Activated naive CD4-positive, alpha-beta T cell treated with anti-CD3 and anti-CD28 coated beads, Interleukin-2, amount 10 ng/mL, durations not matched to agents 7 days and 5 days (primary cell): ENCODE results near the gene RSPH6A.

Experiments
- CTCF ChIA-PET: fragments of 350-600 bp; sonication (Branson Sonifier 250); formaldehyde crosslinking; loops from one replicate; lab custom pipeline; 2021; ENCODE audit warnings: antibody characterized with exemption; lab: Charles Lee
- DNase-seq: peaks from one replicate; pipeline ENCODE4 v3.0.0-alpha.2; 2020
- H3K27ac Mint-ChIP-seq: one replicate; pipeline ENCODE4 v1.8.0; 2021; ENCODE audit warnings: mild to moderate bottlenecking, moderate library complexity, mixed read lengths
- H3K27me3 Mint-ChIP-seq: one replicate; pipeline ENCODE4 v1.8.0; 2021; ENCODE audit warnings: mild to moderate bottlenecking, mixed read lengths
- H3K36me3 Mint-ChIP-seq: one replicate; pipeline ENCODE4 v1.8.0; 2021; ENCODE audit warnings: mixed read lengths
- H3K4me1 Mint-ChIP-seq: one replicate; pipeline ENCODE4 v1.8.0; 2021; ENCODE audit warnings: mixed read lengths
- H3K4me3 Mint-ChIP-seq: one replicate; pipeline ENCODE4 v1.8.0; 2021; ENCODE audit warnings: mild to moderate bottlenecking, moderate library complexity, mixed read lengths
- H3K9me3 Mint-ChIP-seq: one replicate; pipeline ENCODE4 v1.8.0; 2021; ENCODE audit warnings: mixed read lengths

Gene RSPH6A

DNA sequence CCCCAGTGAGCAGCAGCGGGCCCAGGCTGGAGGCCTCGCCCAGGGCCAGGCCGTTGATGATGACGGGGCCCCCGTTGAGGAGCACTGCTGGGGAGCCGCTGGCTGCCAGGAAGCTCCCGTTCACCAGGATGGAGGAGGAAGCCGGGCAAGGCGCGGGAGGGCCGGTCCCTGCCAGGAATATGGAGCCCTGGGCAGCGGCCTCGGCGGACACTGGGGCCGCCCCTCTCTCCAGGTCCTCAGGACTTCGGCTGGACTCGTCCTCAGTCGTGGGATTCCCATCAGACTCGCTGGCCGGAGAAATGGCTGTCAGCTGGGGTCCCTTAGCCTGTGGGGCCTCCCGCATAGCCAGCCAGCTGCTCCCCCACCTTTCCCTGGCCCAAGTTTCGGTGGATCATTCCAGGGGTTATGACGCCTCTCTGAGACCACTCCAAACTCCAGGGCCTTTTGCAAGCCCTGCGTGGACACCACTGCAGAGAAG is 48.2 kb downstream of the RSPH6A start:
- DNase-seq = no peak
- Mint-ChIP-seq H3K4me3 (peak overlapping the region; percentile 23), H3K9me3 (no peaks in the 10 kb centered on the region), H3K4me1 (peaks cover 23% of the 10 kb centered on the region), H3K27ac (no peak overlapping the region), H3K36me3 (no peaks in the 10 kb centered on the region), H3K27me3 (peaks cover 91% of the 10 kb centered on the region)
- CTCF ChIA-PET = interaction anchor here (4.8 kb wide), 1 partner anchor 32 kb away, joined by 92 read pairs; no protein-coding TSS in a partner anchor

DNA sequence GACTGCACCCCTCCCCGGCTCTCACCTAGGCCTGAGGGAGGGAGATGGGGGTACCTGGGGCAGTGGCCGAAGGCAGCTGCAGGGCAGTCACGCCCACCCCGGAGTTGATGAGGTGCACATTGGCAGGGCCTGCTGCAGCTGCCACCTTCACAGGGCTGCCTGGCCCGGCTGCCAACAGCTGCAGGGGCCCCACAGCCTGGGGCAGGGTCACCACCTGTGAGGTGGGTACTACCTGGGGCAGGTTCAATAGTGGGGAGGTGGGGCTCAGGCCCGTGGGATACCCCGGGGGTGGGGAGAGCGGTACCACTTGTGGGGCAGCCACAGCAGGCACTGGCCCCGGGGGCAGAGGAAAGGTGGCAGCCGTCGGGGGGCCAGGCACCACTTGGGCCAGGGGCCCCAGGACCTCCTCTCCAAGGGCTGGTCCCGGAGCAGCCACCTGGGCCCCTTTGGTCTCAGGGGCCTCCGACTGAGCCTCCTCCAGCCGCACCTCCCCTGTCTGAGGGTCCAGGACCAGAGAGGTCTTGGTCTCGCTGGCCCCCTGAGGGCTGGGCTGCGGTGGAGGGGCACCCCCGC is 48.7 kb downstream of the RSPH6A start:
- no peak overlapping the region for H3K4me3 Mint-ChIP-seq
- peaks cover 91% of the 10 kb centered on the region for H3K27me3 Mint-ChIP-seq
- H3K36me3 Mint-ChIP-seq = no peaks in the 10 kb centered on the region
- H3K4me1 Mint-ChIP-seq = peaks cover 23% of the 10 kb centered on the region
- CTCF ChIA-PET = interaction anchor here (1.3 to 4.8 kb wide), 2 partner anchors 13 to 32 kb away, joined by 4 to 92 read pairs; no protein-coding TSS in a partner anchor
- DNase-seq = no peak
- H3K27ac Mint-ChIP-seq = no peak overlapping the region
- no peaks in the 10 kb centered on the region for H3K9me3 Mint-ChIP-seq

DNA sequence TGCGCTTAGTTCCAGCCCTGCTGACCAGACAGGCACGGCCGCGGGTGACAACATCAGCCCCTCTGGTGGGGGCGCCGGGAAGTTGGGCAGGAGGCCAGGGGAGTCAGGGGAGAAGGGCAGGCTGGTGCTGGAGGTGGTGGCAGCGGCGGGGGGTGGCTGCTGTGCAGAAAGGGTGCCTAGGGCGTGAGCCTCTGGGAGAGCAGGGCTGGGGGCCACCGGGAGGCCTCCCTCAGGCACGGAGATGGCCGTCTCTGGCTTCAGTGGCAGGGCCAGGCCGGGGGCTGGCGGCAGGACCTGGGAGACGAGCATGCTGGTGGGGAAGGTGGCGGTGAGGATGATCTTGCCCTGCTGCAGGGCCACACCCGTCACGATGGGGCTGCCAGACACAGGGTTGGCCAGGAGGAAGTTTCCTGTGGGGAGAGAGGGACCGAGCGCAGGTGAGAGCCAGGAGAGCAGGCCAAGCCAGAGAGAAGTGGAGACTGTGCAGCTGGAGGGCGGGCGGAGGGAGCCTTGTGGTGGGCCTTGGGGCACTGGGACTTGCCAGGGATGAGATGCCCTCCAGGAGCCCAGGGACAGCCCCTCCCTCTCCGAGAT is 49.3 kb downstream of the RSPH6A start:
- no peak overlapping the region for H3K4me3 Mint-ChIP-seq
- no peaks in the 10 kb centered on the region for H3K9me3 Mint-ChIP-seq
- no peak overlapping the region for H3K27ac Mint-ChIP-seq
- DNase-seq = no peak
- peaks cover 89% of the 10 kb centered on the region for H3K27me3 Mint-ChIP-seq
- CTCF ChIA-PET = interaction anchor here (1.3 to 1.4 kb wide), 2 partner anchors 14 to 34 kb away, joined by 3 to 4 read pairs; no protein-coding TSS in a partner anchor
- H3K36me3 Mint-ChIP-seq = no peaks in the 10 kb centered on the region
- peaks cover 19% of the 10 kb centered on the region for H3K4me1 Mint-ChIP-seq

DNA sequence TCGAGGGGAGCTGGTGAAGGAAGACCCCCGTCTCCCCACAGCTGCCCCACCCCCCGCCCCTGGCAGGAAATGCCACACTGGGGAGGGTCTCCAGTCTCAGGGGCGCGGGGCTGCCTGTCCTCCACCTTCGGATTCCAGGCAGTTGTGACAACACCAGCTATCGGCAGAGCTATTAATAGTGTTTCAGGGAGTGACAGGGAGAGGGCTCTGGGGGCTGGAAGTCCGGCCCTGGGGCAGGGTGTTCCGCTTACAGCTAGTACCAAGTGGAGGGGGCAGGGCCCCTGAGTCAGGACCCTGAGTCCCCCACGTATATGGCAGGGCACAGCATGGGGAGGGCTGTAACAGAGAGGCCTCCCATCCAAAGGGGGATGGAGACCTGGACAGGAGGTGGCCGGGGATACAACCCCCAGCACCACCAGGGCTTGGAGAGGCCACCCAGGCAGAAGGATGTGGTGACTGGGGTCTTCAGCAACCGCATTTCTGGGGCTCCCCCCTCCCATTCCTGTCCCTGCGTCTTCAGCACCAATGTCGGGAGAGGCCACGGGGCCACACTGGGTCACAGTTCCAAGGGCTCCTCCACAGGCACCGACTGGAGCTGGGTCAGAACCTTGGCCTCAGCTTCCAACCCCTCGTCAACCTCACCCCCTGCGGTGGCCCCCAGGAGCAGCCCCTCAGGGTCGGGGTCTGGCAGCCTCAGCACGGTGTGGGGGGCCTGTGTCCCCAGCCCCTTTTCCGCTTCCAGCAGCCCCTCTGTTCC is 50.0 kb downstream of the RSPH6A start:
- CTCF ChIA-PET = interaction anchor here (1.3 to 1.4 kb wide), 2 partner anchors 14 to 34 kb away, joined by 3 to 4 read pairs; no protein-coding TSS in a partner anchor

DNA sequence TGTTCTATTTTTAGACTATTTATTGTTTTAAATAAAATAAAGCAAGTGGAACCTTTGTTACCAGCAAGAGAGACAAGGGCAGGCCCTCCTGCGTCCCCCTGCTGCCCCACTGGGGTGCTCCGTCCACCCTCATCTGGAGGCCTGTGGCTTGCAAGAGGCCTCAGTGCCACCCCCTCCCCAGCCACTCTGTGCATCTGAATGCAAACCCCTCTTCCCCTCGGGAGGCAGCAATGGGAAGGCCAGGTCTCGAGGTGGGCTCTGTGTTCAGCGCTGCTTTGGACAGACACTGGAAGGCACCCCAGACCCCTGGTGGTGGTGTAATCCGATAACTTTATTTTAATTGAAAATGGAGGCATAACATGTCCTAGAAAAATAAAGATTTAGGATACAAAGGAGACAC is 50.6 kb downstream of the RSPH6A start:
- Mint-ChIP-seq H3K27me3 (peaks cover 84% of the 10 kb centered on the region), H3K9me3 (no peaks in the 10 kb centered on the region), H3K4me1 (peaks cover 8% of the 10 kb centered on the region), H3K36me3 (no peaks in the 10 kb centered on the region), H3K27ac (no peak overlapping the region), H3K4me3 (no peak overlapping the region)
- no peak for DNase-seq
- CTCF ChIA-PET = interaction anchor here (1.0 to 1.4 kb wide), 2 partner anchors 15 to 35 kb away, joined by 3 read pairs; no protein-coding TSS in a partner anchor

More for the DNA sequence above, 50.0 kb downstream of the RSPH6A start:
- Mint-ChIP-seq H3K36me3 (no peaks in the 10 kb centered on the region), H3K27me3 (peaks cover 86% of the 10 kb centered on the region), H3K9me3 (no peaks in the 10 kb centered on the region), H3K4me1 (peaks cover 13% of the 10 kb centered on the region), H3K4me3 (no peak overlapping the region), H3K27ac (no peak overlapping the region)
- DNase-seq = no peak

DNA sequence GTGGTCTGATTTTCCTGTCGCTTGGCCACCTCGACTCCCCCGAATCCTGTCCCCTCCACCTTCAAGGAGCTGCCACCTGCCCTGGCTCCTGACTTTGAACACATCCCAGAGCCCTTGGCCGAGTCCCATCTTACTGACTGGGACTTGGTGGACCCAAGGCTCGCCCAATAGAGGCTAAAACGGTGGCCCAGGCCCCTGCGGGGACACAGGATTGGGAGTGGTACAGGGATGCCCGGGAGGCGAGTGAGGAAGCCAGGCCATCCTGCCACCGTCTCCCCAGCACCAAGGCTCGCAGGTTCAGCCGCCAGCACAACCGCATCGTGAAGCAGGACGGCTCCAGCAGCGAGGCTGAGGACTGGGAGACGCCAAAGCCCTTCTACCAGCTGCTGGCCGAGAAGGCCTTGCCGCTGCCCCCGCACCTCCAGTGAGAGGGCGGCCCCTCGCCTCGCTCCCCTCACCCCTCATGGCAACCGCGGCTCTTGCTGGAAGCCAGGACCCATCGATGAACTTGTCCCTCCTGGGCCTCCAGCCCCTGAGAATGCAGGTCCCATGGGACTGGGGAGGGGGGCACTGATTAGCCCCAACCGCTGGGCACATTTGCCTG is 51.3 kb downstream of the RSPH6A start:
- CTCF ChIA-PET = interaction anchor here (1.0 kb wide), 1 partner anchor 15 kb away, joined by 3 read pairs; no protein-coding TSS in a partner anchor
- Mint-ChIP-seq H3K27ac (no peak overlapping the region), H3K9me3 (no peaks in the 10 kb centered on the region)

DNA sequence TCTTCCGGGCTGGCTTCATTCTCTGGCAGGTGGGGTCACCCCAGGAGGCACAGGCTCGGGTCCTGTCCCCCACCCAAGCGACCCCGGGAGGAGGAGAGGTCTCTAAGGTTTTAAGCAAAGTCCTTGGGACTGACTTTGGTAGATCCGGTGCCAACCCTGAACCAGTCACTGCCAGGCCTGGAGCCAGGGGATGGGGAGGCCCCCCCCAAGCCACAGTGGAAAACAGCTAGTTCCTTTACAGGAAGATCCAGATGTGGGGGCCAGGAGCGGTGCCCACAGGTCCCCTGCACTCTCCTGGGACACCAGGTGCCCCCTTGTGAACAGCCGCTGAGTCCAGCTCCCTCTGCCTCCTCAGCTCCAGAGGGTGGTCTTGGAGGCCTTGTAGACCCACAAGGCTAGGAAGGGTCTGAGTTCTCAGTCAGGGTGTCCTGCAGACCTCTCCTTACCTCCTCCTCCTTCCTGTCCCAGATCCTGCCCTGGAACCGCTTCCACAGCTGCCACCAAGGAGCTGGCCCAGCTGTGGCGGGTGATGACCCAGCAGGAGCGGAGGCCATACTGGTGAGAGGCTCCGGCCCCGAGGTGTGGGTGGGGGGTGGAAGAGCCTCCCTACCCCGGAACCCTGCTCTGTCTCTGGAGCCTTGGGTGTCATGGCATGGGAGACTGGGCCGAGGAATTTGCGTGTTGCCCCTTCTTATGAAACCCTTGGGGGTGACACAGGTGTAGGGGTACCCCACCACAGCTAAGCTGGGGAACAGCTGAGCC is 52.1 kb downstream of the RSPH6A start:
- peaks cover 83% of the 10 kb centered on the region for H3K27me3 Mint-ChIP-seq
- H3K27ac Mint-ChIP-seq = no peak overlapping the region
- CTCF ChIA-PET = interaction anchor here (1.0 kb wide), 1 partner anchor 16 kb away, joined by 3 read pairs; no protein-coding TSS in a partner anchor
- H3K4me1 Mint-ChIP-seq = peaks cover 3% of the 10 kb centered on the region
- no peaks in the 10 kb centered on the region for H3K36me3 Mint-ChIP-seq
- no peak for DNase-seq
- H3K4me3 Mint-ChIP-seq = no peak overlapping the region
- no peaks in the 10 kb centered on the region for H3K9me3 Mint-ChIP-seq

More for the DNA sequence above, 51.3 kb downstream of the RSPH6A start:
- no peak for DNase-seq
- Mint-ChIP-seq H3K4me3 (no peak overlapping the region), H3K4me1 (peaks cover 5% of the 10 kb centered on the region), H3K36me3 (no peaks in the 10 kb centered on the region), H3K27me3 (peaks cover 85% of the 10 kb centered on the region)

DNA sequence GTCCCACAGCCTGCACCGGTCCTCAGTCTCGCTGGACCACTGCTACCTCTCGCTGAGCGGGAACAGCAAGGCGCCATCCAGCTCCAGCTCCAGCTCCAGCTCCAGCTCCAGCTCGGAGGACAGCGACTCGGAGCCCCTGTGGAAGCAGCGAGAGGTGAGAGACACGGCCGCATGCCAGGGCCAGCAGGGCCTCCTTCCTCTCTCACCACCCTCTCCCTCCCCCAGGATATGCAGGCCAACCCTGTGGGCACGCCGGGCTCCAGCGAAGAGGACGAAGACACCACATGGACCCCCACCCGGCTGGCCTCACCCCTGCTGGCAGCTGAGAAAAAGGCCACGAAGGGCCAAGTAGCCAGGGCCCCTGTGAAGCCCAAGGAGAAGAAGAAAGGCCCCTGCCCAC is 53.4 kb downstream of the RSPH6A start:
- no peaks in the 10 kb centered on the region for H3K36me3 Mint-ChIP-seq
- CTCF ChIA-PET = no interaction called here
- no peak for DNase-seq
- H3K4me3 Mint-ChIP-seq = no peak overlapping the region
- H3K9me3 Mint-ChIP-seq = no peaks in the 10 kb centered on the region
- peaks cover 79% of the 10 kb centered on the region for H3K27me3 Mint-ChIP-seq
- no peaks in the 10 kb centered on the region for H3K4me1 Mint-ChIP-seq
- no peak overlapping the region for H3K27ac Mint-ChIP-seq

DNA sequence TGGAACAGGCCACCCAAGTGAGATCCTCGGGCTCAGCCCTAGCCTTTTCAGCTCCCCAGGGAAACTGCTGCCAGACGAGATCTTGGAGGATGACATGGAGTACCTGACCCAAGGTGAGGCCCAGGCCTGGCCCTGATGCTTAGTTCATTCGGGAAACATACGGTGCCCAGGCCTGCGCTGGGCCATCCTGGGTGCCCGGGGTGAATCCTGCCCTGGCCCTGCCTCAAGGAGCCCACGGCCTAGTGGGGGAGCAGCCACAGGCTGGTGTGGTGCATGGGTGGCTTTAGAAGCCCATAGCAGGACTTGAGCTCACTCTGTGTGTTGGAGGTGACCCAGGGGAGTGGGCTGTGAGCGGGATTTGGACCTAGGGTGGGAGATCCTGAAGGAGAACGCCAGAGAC is 56.2 kb downstream of the RSPH6A start:
- no peak for DNase-seq
- Mint-ChIP-seq H3K9me3 (no peaks in the 10 kb centered on the region), H3K4me3 (no peak overlapping the region), H3K27ac (no peak overlapping the region), H3K36me3 (no peaks in the 10 kb centered on the region), H3K27me3 (peaks cover 59% of the 10 kb centered on the region), H3K4me1 (no peaks in the 10 kb centered on the region)
- CTCF ChIA-PET = no interaction called here

DNA sequence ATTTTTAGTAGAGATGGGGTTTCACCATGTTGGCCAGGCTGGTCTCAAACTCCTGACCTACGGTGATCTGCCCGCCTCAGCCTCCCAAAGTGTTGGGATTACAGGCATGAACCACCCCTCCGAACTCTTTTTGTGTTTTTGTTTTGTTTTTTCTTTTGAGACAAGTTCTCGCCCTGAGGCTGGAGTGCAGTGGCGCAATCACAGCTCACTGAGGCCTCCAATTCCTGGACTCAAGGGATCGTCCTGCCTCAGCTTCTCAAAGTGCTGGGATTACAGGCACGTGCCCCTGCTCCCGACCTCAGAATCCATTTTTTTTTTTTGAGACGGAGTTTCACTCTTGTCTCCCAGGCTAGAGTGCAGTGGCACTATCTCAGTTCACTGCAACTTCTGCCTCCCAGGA is 57.4 kb downstream of the RSPH6A start:
- Mint-ChIP-seq H3K9me3 (no peaks in the 10 kb centered on the region), H3K4me3 (no peak overlapping the region), H3K27me3 (peaks cover 50% of the 10 kb centered on the region), H3K4me1 (no peaks in the 10 kb centered on the region), H3K27ac (no peak overlapping the region), H3K36me3 (no peaks in the 10 kb centered on the region)
- CTCF ChIA-PET = no interaction called here
- no peak for DNase-seq

DNA sequence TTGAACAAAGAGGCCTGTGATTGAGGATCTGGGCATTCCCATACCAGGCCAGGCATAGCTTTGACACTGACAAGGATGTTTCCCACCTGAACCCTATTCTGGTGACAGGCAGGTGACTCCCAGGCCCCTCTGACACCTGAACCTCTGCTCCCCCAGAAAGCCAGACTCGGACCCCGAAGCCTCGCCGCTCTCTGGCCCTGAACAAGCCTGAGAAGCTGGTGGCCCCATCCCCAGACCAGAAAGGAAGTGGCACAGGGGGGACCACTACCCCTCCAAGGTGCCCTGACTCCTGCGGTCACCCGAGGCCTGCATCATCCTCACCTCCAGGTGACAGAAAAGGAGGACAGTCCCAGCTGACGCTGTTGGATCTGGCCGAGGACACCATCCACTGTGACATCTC is 60.8 kb downstream of the RSPH6A start:
- no peaks in the 10 kb centered on the region for H3K36me3 Mint-ChIP-seq
- H3K27me3 Mint-ChIP-seq = peaks cover 29% of the 10 kb centered on the region
- CTCF ChIA-PET = no interaction called here
- H3K27ac Mint-ChIP-seq = no peak overlapping the region
- H3K4me1 Mint-ChIP-seq = no peaks in the 10 kb centered on the region
- no peak for DNase-seq
- H3K4me3 Mint-ChIP-seq = no peak overlapping the region
- no peaks in the 10 kb centered on the region for H3K9me3 Mint-ChIP-seq

DNA sequence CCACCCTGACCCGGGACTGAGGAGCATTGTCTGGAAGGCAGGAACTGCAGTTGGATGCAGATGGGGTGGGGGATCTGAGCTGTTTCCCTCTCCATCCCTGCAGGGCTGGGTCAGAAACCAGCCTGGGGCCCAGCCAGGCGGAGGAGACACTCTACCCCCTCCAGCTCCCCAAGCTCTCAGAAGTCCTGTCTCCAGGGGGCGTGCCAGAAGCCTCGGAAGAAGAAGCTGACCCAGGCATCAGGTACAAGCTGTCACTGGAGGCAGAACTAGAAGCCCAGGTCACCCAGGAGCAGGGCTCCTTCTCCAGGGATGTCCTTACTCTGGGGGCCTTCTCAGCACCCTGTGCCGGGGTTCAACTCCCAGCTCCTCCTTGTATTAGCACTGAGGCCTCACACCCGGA is 61.6 kb downstream of the RSPH6A start:
- DNase-seq = no peak
- Mint-ChIP-seq H3K9me3 (no peaks in the 10 kb centered on the region), H3K27ac (no peak overlapping the region), H3K4me1 (no peaks in the 10 kb centered on the region), H3K4me3 (no peak overlapping the region), H3K27me3 (peaks cover 21% of the 10 kb centered on the region), H3K36me3 (no peaks in the 10 kb centered on the region)
- CTCF ChIA-PET = no interaction called here

DNA sequence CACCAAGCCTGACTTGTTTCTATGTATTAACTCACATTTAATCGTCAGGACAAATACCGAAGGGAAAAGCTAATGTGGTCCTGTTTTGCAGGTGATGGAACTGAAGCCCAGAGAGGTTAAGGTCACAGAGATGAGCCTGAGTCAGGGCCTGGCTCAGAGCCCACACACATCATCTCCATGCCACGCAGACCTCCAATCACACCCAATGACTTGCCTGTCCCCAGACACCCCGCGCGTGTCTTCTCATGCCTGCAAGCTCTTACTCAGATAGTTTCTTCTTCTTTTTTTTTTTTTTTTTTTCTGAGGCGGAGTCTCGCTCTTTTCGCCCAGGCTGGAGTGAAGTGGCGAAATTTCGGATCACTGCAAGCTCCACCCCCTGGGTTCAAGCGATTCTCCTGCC is 62.5 kb downstream of the RSPH6A start:
- CTCF ChIA-PET = no interaction called here
- Mint-ChIP-seq H3K27ac (no peak overlapping the region), H3K4me3 (no peak overlapping the region), H3K9me3 (no peaks in the 10 kb centered on the region), H3K27me3 (peaks cover 22% of the 10 kb centered on the region), H3K4me1 (no peaks in the 10 kb centered on the region), H3K36me3 (no peaks in the 10 kb centered on the region)
- no peak for DNase-seq
